ENCODE results near the gene TBK1. TPM values are rescaled to one million over a fixed set of nuclear protein-coding genes. Genes with fewer than 3 reads are reported as not detected.

TBK1 gene
- total RNA-seq, 1 experiment from 2014 or later = 15.9 TPM

DNA sequence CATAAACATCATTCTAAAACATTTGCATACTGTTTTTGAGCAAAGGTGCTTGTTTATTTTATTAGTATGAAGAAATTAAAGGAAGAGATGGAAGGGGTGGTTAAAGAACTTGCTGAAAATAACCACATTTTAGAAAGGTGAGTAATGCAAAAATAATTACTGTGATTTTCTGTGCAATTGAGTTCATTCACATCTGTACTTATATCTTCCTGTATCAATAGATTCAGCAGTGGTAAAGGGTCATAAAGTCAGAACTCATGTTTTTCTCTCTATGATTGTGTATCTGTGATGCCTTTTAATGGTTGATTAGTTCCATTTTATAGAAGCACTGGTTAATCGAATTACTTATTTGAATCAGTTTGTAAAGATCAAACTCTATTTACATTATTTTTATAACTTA is 46.0 kb downstream of the TBK1 start:
- Mint-ChIP-seq H3K4me3 (no peak overlapping the region), H3K36me3 (peaks cover 39% of the 10 kb centered on the region), H3K27me3 (ENCODE audit: low read depth) (no peaks in the 10 kb centered on the region), H3K9me3 (no peaks in the 10 kb centered on the region), H3K4me1 (no peaks in the 10 kb centered on the region), H3K27ac (no peak overlapping the region)
- TF ChIP-seq NFATC4 (CRISPR knock-in tag; IDR thresholded peaks at IDR 0.05) (no peak), ZNF219 (CRISPR knock-in tag; IDR thresholded peaks at IDR 0.05; ENCODE audit: borderline replicate concordance) (no peak), ZNF121 (CRISPR knock-in tag; IDR thresholded peaks at IDR 0.05) (no peak), ZNF263 (CRISPR knock-in tag; IDR thresholded peaks at IDR 0.05; ENCODE audit: low read depth) (no peak), JAZF1 (CRISPR knock-in tag; IDR thresholded peaks at IDR 0.05) (no peak), ZNF416 (CRISPR knock-in tag; IDR thresholded peaks at IDR 0.05) (no peak), GTF2I (CRISPR knock-in tag; conservative IDR thresholded peaks at IDR 0.05) (no peak)
- TF ChIP-seq, protein P1, sequence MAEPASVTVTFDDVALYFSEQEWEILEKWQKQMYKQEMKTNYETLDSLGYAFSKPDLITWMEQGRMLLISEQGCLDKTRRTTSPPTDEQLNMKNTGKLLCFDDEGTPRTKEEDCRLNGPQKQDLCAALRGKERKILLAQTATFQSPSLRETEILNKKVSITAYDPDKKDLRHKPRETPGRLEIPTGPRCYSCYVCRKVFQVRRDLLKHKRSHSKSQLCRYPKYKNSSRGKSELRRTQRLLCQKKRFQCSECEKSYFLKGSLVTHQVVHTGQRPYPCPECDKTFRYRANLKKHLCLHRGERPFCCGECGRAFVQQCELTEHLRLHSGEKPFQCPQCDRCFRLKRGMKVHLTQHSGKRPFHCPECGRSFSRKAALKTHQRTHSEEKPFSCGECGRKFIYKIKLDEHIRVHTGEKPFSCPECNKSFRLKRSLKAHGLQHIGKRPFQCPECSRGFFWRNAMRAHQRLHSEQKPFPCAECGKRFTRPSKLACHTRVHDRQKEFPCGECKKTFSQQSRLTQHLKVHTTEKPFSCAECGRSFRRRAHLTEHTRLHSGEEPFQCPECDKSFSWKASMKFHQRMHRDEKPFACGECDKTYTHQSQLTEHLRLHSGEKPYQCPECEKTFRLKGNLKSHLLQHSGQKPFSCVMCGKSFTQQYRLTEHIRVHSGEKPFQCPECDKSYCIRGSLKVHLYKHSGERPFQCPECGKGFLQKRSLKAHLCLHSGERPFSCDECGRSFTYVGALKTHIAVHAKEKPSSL (CRISPR knock-in tag; conservative IDR thresholded peaks at IDR 0.05) = no peak
- TF ChIP-seq, protein P2, sequence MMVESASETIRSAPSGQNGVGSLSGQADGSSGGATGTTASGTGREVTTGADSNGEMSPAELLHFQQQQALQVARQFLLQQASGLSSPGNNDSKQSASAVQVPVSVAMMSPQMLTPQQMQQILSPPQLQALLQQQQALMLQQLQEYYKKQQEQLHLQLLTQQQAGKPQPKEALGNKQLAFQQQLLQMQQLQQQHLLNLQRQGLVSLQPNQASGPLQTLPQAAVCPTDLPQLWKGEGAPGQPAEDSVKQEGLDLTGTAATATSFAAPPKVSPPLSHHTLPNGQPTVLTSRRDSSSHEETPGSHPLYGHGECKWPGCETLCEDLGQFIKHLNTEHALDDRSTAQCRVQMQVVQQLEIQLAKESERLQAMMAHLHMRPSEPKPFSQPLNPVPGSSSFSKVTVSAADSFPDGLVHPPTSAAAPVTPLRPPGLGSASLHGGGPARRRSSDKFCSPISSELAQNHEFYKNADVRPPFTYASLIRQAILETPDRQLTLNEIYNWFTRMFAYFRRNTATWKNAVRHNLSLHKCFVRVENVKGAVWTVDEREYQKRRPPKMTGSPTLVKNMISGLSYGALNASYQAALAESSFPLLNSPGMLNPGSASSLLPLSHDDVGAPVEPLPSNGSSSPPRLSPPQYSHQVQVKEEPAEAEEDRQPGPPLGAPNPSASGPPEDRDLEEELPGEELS (CRISPR knock-in tag; IDR thresholded peaks at IDR 0.05) = no peak
- TF ChIP-seq, protein P3, sequence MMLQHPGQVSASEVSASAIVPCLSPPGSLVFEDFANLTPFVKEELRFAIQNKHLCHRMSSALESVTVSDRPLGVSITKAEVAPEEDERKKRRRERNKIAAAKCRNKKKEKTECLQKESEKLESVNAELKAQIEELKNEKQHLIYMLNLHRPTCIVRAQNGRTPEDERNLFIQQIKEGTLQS (CRISPR knock-in tag; conservative IDR thresholded peaks at IDR 0.05) = no peak
- CTCF ChIA-PET = no interaction called here
- ATAC-seq (no peak), DNase-seq (ENCODE audit: low spot score) (no peak)
- POLR2A ChIA-PET = no interaction called here

DNA sequence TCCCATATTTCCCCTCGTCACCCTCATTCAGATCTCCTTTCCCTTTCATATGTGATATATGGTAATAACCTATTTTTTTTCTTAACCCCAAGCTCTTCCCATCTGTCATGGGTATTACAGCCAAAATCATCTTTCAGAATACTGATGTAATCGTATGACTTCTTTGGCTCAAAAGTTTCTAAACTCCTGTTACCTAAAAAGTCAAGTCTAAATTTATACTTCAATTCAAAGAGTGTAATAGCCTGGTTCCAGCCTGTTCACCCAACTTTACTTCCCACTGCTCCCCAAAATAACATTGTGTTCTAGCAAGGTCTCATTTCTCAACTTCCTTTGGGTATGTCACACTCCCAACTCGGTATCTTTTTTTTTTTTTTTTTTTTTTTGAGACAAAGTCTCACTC is 48.5 kb downstream of the TBK1 start:
- ChIA-PET POLR2A (no interaction called here), CTCF (no interaction called here)
- Mint-ChIP-seq H3K4me3 (no peak overlapping the region), H3K9me3 (no peaks in the 10 kb centered on the region), H3K27me3 (ENCODE audit: low read depth) (no peaks in the 10 kb centered on the region), H3K4me1 (no peaks in the 10 kb centered on the region), H3K27ac (no peak overlapping the region), H3K36me3 (peaks cover 33% of the 10 kb centered on the region)
- no peak for ATAC-seq
- TF ChIP-seq ZNF219 (CRISPR knock-in tag; IDR thresholded peaks at IDR 0.05; ENCODE audit: borderline replicate concordance) = no peak
- TF ChIP-seq, protein P4, sequence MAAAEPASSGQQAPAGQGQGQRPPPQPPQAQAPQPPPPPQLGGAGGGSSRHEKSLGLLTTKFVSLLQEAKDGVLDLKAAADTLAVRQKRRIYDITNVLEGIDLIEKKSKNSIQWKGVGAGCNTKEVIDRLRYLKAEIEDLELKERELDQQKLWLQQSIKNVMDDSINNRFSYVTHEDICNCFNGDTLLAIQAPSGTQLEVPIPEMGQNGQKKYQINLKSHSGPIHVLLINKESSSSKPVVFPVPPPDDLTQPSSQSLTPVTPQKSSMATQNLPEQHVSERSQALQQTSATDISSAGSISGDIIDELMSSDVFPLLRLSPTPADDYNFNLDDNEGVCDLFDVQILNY (CRISPR knock-in tag; IDR thresholded peaks at IDR 0.05) = no peak
- TF ChIP-seq, protein P5, sequence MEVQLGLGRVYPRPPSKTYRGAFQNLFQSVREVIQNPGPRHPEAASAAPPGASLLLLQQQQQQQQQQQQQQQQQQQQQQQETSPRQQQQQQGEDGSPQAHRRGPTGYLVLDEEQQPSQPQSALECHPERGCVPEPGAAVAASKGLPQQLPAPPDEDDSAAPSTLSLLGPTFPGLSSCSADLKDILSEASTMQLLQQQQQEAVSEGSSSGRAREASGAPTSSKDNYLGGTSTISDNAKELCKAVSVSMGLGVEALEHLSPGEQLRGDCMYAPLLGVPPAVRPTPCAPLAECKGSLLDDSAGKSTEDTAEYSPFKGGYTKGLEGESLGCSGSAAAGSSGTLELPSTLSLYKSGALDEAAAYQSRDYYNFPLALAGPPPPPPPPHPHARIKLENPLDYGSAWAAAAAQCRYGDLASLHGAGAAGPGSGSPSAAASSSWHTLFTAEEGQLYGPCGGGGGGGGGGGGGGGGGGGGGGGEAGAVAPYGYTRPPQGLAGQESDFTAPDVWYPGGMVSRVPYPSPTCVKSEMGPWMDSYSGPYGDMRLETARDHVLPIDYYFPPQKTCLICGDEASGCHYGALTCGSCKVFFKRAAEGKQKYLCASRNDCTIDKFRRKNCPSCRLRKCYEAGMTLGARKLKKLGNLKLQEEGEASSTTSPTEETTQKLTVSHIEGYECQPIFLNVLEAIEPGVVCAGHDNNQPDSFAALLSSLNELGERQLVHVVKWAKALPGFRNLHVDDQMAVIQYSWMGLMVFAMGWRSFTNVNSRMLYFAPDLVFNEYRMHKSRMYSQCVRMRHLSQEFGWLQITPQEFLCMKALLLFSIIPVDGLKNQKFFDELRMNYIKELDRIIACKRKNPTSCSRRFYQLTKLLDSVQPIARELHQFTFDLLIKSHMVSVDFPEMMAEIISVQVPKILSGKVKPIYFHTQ (CRISPR knock-in tag; IDR thresholded peaks at IDR 0.05) = no peak
- TF ChIP-seq, protein P6, sequence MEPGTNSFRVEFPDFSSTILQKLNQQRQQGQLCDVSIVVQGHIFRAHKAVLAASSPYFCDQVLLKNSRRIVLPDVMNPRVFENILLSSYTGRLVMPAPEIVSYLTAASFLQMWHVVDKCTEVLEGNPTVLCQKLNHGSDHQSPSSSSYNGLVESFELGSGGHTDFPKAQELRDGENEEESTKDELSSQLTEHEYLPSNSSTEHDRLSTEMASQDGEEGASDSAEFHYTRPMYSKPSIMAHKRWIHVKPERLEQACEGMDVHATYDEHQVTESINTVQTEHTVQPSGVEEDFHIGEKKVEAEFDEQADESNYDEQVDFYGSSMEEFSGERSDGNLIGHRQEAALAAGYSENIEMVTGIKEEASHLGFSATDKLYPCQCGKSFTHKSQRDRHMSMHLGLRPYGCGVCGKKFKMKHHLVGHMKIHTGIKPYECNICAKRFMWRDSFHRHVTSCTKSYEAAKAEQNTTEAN (CRISPR knock-in tag; IDR thresholded peaks at IDR 0.05) = no peak
- TF ChIP-seq ZNF416 (CRISPR knock-in tag; IDR thresholded peaks at IDR 0.05) = no peak
- DNase-seq (ENCODE audit: low spot score) = no peak

DNA sequence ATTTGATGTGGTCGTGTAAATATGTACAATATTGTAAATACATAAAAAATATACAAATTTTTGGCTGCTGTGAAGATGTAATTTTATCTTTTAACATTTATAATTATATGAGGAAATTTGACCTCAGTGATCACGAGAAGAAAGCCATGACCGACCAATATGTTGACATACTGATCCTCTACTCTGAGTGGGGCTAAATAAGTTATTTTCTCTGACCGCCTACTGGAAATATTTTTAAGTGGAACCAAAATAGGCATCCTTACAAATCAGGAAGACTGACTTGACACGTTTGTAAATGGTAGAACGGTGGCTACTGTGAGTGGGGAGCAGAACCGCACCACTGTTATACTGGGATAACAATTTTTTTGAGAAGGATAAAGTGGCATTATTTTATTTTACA is 49.6 kb downstream of the TBK1 start:
- ChIA-PET POLR2A (no interaction called here), CTCF (no interaction called here)
- ATAC-seq = no peak
- H3K9me3 Mint-ChIP-seq = no peaks in the 10 kb centered on the region
- no peak for DNase-seq (ENCODE audit: low spot score)
- no peaks in the 10 kb centered on the region for H3K27me3 Mint-ChIP-seq (ENCODE audit: low read depth)
- no peak overlapping the region for H3K27ac Mint-ChIP-seq
- no peaks in the 10 kb centered on the region for H3K4me1 Mint-ChIP-seq
- no peak overlapping the region for H3K4me3 Mint-ChIP-seq
- H3K36me3 Mint-ChIP-seq = peaks cover 33% of the 10 kb centered on the region
- TF ChIP-seq ZNF416 (CRISPR knock-in tag; IDR thresholded peaks at IDR 0.05) (no peak), TEAD4 (CRISPR knock-in tag; IDR thresholded peaks at IDR 0.05) (no peak), NFYB (CRISPR knock-in tag; conservative IDR thresholded peaks at IDR 0.05; ENCODE audit: low read depth) (no peak), MXD4 (CRISPR knock-in tag; IDR thresholded peaks at IDR 0.05; ENCODE audit: borderline replicate concordance) (no peak)
- TF ChIP-seq, protein P7, sequence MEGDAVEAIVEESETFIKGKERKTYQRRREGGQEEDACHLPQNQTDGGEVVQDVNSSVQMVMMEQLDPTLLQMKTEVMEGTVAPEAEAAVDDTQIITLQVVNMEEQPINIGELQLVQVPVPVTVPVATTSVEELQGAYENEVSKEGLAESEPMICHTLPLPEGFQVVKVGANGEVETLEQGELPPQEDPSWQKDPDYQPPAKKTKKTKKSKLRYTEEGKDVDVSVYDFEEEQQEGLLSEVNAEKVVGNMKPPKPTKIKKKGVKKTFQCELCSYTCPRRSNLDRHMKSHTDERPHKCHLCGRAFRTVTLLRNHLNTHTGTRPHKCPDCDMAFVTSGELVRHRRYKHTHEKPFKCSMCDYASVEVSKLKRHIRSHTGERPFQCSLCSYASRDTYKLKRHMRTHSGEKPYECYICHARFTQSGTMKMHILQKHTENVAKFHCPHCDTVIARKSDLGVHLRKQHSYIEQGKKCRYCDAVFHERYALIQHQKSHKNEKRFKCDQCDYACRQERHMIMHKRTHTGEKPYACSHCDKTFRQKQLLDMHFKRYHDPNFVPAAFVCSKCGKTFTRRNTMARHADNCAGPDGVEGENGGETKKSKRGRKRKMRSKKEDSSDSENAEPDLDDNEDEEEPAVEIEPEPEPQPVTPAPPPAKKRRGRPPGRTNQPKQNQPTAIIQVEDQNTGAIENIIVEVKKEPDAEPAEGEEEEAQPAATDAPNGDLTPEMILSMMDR (IDR thresholded peaks at IDR 0.05) = no peak
- TF ChIP-seq, protein P8, sequence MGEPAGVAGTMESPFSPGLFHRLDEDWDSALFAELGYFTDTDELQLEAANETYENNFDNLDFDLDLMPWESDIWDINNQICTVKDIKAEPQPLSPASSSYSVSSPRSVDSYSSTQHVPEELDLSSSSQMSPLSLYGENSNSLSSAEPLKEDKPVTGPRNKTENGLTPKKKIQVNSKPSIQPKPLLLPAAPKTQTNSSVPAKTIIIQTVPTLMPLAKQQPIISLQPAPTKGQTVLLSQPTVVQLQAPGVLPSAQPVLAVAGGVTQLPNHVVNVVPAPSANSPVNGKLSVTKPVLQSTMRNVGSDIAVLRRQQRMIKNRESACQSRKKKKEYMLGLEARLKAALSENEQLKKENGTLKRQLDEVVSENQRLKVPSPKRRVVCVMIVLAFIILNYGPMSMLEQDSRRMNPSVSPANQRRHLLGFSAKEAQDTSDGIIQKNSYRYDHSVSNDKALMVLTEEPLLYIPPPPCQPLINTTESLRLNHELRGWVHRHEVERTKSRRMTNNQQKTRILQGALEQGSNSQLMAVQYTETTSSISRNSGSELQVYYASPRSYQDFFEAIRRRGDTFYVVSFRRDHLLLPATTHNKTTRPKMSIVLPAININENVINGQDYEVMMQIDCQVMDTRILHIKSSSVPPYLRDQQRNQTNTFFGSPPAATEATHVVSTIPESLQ (CRISPR knock-in tag; IDR thresholded peaks at IDR 0.05) = no peak
